GM21737 (cell line): ENCODE results near the gene PRDM16.

Experiments used
- ATAC-seq: cut with Tn5 transposase; IDR thresholded peaks from one replicate; pipeline ENCODE4 v1.9.1; 2021; ENCODE audit warnings: mild to moderate bottlenecking, moderate library complexity; ENCODE audit not compliant: unreplicated experiment

PRDM16 gene

DNA sequence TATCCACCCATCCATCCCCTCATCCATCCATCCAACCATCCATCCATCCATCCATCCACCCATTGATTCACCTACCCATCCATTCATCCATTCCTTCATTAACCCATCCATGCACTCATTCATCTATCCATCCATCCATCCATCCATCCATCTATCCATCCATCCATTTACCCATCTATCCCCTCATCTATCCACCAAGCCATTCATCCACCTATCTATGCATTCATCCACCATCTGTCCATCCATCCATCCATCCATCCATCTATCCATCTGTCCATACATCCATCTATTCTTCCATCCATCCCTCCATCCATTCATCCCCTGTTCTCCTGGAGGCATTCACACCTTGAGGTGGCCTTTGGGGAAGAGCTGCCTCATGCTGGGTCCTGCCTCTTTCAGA, 107.0 kb downstream of the PRDM16 start:
- no peak for ATAC-seq

DNA sequence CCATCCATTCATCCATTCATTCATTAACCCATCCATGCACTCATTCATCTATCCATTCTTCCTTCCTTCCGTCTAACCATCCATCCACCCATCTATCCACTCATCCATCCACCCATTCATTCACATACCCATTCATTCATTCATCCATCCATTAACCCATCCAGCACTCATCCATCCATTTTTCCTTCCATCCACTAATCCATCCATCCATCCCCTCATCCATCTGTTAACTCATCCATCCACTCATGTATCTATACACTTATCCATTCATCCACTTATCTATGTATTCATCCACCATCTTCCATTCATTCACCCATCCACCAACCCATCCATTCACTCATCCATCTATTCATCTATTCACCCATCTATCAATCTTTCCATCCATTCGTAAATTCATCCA, 107.8 kb downstream of the PRDM16 start:
- ATAC-seq = no peak

DNA sequence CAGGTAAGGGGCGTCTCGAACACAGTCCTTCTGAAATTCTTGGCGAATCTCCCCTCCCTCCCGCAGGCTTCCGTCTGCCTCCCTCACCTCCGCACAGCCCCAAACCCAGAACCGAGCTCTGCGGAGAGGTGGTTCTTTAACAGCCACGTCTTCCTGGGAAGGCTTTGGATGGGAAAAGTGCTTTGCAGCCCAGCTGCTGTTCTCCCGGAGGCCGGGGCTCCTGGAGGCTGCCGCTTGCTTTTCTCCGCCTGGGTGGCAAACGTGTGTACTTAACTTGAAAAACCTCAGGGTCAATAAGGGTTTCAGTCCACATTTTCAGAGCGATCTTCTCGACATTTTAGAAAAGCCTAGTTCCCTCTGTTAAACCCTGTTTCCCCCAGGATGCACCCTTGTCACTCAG, 109.3 kb downstream of the PRDM16 start:
- no peak for ATAC-seq

DNA sequence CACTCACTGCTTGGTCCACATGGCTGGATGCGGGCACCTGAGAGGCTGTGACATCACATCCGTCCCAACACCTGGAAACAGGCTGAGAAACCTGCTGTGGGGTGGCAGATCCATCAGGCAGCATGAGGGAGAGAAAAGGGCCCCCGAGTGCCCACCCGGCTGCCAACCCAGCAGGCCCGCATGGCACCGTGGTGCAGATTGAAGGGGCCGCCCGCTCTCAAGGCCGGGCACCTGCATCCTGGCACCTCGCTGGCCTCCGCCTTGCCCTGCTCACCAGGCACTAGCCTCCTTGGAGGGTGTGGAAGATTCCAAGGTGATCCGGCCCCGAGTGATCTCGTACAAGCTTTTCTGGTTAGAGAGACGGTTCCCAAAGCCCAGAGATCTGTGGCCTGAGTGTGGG, 110.5 kb downstream of the PRDM16 start:
- no peak for ATAC-seq

- no peak for ATAC-seq
Measured at GRCh38 chr1:3180915-3181314, 111.9 kb downstream of the PRDM16 start.

- ATAC-seq = no peak
Measured at GRCh38 chr1:3181956-3182355, 113.0 kb downstream of the PRDM16 start.

- no peak for ATAC-seq
Measured at GRCh38 chr1:3183411-3183810, 114.4 kb downstream of the PRDM16 start.

DNA sequence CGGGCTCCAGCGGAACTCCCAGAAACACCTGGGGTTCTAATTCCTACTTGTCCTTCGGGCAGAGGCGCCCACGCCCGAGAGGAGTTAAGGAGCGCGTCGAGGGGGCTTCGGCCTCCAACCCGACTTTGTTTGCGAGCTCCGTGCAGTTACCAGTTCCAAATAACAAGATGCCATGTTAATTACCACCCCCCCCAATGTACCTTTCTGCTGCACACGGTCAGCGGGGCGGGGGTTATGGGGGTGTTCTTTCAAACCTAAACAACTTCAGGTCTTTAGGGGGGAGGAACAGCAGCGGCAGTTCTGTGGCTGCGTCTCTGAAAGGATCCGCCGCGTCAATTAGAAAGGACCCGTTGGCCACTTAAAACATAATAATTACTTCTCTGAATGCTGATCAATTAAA, 114.8 kb downstream of the PRDM16 start:
- no peak for ATAC-seq

- no peak for ATAC-seq
Measured at GRCh38 chr1:3184666-3185065, 115.7 kb downstream of the PRDM16 start.

- ATAC-seq = no peak
Measured at GRCh38 chr1:3185896-3186525, 117.0 kb downstream of the PRDM16 start.

GRCh38 chr1:3186526-3186921, 117.5 kb downstream of the PRDM16 start:
- no peak for ATAC-seq

GRCh38 chr1:3187415-3188149, 118.6 kb downstream of the PRDM16 start:
- ATAC-seq = no peak

DNA sequence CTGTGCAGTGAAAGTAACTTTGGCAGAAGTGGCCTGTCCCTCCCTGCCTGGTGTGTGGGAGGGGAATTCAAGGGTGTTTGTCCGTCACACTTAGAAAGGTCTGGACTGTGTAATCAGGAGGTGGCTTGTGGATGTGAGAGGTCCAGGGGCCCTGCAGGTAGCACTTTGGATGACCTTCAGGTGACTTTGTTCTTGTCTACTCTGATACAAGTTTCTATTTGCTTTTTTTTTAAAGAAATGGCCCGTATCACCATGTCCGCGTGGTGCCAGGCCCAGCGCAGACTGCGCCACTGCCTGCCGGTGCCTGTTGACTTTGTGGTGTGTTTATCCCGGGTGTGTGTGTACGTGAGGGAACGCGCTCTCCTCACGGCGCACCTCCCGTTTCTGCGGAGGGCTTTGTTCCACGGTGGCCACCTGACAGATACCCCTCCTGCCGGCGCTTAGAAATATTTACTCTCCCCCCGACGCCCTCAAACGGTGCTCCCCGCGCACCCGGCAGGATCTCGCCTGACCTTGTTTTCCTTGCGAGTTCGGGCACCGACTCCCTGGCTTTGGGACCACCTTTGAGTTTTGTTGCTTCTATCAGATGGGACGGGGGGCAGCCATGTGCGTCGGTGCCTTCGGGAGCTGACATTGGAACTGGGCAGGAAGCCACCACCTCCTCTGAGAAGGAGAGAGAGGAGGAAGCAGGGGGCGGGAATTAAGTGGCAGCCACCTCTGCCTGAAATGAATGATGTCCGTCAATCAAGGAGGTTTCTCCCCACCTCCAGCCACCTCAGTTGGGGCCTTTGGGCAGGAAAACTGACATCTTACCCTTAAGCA, 119.4 kb downstream of the PRDM16 start:
- no peak for ATAC-seq

- no peak for ATAC-seq
Measured at GRCh38 chr1:3190256-3191041, 121.4 kb downstream of the PRDM16 start.

DNA sequence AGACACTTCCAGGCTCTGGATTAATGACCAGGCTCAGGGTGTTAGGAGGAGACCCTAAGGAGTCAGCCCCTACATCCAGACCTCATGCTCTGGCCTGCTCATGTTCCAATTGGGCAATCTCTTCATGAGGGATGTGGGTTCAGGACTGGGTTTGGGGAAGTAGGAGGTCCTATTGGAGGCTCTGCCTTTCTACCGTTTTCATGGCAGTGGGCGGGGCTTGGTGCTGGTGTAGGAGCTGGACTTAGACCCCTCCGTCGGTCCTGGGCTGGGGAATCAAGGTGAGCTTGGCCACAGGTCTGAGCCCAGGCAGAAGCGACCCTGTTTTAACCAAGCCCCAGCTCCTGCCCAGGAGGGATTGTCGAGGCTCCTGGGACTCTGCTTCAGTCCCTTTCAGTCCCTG, 123.4 kb downstream of the PRDM16 start:
- no peak for ATAC-seq

GRCh38 chr1:3192825-3193224, 123.8 kb downstream of the PRDM16 start:
- ATAC-seq = no peak

DNA sequence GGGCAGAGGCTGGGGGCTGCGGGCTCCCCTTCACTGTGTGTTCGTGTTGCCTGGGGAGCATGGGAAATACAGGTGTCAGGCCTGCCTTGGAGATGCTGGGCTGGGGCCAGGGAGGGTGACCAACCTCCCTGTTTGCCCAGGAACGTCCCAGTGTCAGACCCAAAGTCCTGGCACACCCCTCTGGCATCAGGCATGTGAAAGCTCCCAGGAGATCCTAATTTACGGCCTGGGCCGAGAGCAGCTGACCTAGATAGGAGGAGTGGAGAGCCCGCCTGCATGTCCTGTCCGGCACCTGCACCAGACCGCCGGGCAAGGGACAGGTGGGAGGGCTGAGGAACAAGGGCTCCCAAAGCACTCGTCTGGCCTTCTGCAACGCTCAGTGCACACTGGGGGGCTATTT, 124.8 kb downstream of the PRDM16 start:
- no peak for ATAC-seq

DNA sequence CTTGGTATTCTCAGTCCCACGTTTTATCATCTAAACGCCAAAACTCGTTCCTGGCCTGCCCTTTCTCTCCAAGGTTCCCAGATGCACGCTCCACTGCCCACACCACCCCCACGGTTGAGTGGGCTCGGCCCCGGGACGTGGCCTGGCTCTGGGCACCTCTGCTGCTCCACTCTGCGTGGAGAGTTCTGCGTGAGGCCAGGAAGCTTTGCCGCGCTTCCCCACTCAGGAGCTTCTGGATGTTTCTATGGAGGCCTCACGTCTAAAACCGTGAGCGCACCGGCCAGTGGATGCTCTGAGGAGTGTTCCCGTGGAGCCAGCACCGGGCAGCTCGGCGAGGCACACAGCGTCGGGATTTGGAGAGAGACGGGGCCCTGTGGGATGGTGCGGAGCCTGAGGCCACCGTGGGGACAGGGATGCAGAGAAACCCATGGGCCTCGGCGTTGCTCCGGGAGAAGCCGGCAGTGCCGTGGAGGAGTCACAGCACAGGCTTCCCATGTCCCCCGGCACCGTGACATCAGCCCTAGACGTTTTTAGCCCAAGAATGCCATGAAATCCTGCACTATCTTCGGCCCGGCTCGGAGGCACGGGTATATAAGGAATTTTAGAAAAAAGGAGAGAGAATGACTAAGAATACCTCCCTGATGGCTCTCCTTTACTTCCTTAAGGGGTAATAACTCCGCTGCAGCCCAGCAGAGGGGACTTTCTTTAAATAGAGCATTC, 125.9 kb downstream of the PRDM16 start:
- no peak for ATAC-seq

DNA sequence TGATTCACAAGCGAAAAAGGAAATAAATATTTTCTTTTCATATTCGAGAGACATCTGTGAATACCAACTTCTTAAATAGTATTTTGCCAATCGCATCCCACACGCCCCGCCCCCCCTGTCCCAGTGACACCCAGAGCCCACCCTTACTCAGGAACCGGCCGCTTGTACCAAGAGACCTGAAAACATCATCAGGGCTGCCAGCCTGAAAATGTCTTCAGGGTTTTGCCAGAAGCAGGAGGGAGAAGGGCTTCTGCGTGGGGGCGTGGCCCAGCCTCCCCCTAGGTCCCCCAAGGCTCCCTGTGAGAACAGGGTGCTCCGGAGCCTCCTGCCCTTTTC, 126.4 kb downstream of the PRDM16 start:
- no peak for ATAC-seq

GRCh38 chr1:3195966-3196515, 127.0 kb downstream of the PRDM16 start:
- no peak for ATAC-seq
